Left ventricle myocardium inferior (tissue), 1 donor: ENCODE results near the gene SLC25A33. TPM values are rescaled to one million over a fixed set of nuclear protein-coding genes. Genes with fewer than 3 reads are reported as not detected.

ENCODE experiments used
- DNase-seq: peaks from one replicate; pipeline ENCODE4 v3.0.0-alpha.2; 2020
- H3K27ac ChIP-seq: fragments of 200-600 bp; replicated peaks from 2 replicates; pipeline ENCODE4 v1.8.0; 2021
- H3K27me3 ChIP-seq: fragments of 200-600 bp; 2 replicates; pipeline ENCODE4 v1.8.0; 2021; ENCODE audit warnings: low read depth
- H3K36me3 ChIP-seq: fragments of 200-600 bp; 2 replicates; pipeline ENCODE4 v1.8.0; 2021
- H3K4me1 ChIP-seq: fragments of 200-600 bp; 2 replicates; pipeline ENCODE4 v1.8.0; 2021
- H3K4me3 ChIP-seq: fragments of 200-600 bp; 2 replicates; pipeline ENCODE4 v1.8.0; 2021; ENCODE audit warnings: mild to moderate bottlenecking, moderate library complexity
- H3K9me3 ChIP-seq: fragments of 200-600 bp; replicated peaks from 2 replicates; pipeline ENCODE4 v1.8.0; 2021
- intact Hi-C: fragments of 100-400 bp; cut with micrococcal nuclease; formaldehyde crosslinking; loops from one replicate; pipeline ENCODE4 v1.11.0; 2022
- long read RNA-seq: library from polyadenylated mRNA; unstranded; transcript quantifications from one replicate; pipeline ENCODE4 v2.0.0, GENCODE V29; 2021
- total RNA-seq: library from RNA; stranded (reverse); fragmentation: NEBNext Ultra II Directional; extraction: Animal tissue kit (Norgen Biotek cat#: 25700); gene quantifications from one replicate; pipeline ENCODE4 v1.2.1, GENCODE V29; 2021
- TF ChIP-seq, protein P1 (sequence below): fragments of 200-600 bp; IDR thresholded peaks from 2 replicates; pipeline ENCODE4 v1.8.0; 2021; ENCODE audit warnings: antibody characterized with exemption, mild to moderate bottlenecking, borderline replicate concordance
- donor health status: DM: no; HTN: yes; CAD: no; lungs with severe emphysema.

SLC25A33 gene, protein sequence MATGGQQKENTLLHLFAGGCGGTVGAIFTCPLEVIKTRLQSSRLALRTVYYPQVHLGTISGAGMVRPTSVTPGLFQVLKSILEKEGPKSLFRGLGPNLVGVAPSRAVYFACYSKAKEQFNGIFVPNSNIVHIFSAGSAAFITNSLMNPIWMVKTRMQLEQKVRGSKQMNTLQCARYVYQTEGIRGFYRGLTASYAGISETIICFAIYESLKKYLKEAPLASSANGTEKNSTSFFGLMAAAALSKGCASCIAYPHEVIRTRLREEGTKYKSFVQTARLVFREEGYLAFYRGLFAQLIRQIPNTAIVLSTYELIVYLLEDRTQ
- 6.2 TPM for total RNA-seq
- long read RNA-seq, transcript SLC25A33-201 (7 exons, 3,854 nt), result major isoform, 6 of 9 reads
- long read RNA-seq, partial matches to known transcripts, result 0 of 9 reads
- long read RNA-seq, other reads (novel, unspliced or antisense), result 3 of 9 reads

- Histone ChIP-seq H3K4me3 (peak within 1 kb of the TSS; percentile 92), H3K36me3 (no peaks in the 10 kb centered on the region), H3K9me3 (no peaks in the 10 kb centered on the region), H3K27me3 (no peaks in the 10 kb centered on the region), H3K4me1 (peaks cover 43% of the 10 kb centered on the region), H3K27ac (peak within 1 kb of the TSS; percentile 88)
- peak; percentile 97 for DNase-seq
- TF ChIP-seq, protein P1, sequence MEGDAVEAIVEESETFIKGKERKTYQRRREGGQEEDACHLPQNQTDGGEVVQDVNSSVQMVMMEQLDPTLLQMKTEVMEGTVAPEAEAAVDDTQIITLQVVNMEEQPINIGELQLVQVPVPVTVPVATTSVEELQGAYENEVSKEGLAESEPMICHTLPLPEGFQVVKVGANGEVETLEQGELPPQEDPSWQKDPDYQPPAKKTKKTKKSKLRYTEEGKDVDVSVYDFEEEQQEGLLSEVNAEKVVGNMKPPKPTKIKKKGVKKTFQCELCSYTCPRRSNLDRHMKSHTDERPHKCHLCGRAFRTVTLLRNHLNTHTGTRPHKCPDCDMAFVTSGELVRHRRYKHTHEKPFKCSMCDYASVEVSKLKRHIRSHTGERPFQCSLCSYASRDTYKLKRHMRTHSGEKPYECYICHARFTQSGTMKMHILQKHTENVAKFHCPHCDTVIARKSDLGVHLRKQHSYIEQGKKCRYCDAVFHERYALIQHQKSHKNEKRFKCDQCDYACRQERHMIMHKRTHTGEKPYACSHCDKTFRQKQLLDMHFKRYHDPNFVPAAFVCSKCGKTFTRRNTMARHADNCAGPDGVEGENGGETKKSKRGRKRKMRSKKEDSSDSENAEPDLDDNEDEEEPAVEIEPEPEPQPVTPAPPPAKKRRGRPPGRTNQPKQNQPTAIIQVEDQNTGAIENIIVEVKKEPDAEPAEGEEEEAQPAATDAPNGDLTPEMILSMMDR, result peak; percentile 19
- intact Hi-C loops, result no loop called here
These were observed at the start of gene SLC25A33 for GRCh38 chr1:9539165-9539828. Gene SLC25A33 (plus strand): TSS chr1:9539465. CDS start chr1:9539692, 227 bp downstream.

GRCh38 chr1:9490605-9491339, 48.5 kb upstream of the SLC25A33 start:
- no peaks in the 10 kb centered on the region for H3K9me3 ChIP-seq
- H3K4me3 ChIP-seq, result no peak overlapping the region
- TF ChIP-seq, protein P1, result peak; percentile 91
- no peaks in the 10 kb centered on the region for H3K36me3 ChIP-seq
- intact Hi-C loops, result loop anchor here (5.0 to 10.0 kb wide), 2 partner anchors 84 to 203 kb away; no protein-coding TSS in a partner anchor
- H3K27me3 ChIP-seq, result peaks cover 11% of the 10 kb centered on the region
- H3K27ac ChIP-seq, result no peak overlapping the region
- peaks cover 11% of the 10 kb centered on the region for H3K4me1 ChIP-seq
- peak; percentile 91 for DNase-seq

DNA sequence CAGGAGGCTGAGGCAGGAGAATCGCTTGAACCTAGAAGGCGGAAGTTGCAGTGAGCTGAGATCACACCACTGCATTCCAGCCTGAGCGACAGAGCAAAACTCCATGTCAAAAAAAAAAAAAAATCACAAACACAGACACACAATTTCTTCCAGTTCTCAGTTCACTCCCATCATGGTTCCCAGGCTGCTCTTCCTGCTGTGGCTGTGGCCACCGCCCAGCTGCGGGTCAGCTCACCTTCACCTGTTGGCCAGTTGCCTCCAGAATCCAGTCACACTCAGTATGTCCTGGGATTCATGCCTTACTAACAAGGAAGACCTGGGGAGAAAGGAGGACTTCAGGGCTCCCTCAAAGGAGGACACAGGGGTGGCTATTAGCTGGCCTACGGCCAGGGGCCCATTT, 45.9 kb upstream of the SLC25A33 start:
- H3K9me3 ChIP-seq, result no peaks in the 10 kb centered on the region
- TF ChIP-seq, protein P1, result no peak
- no peak overlapping the region for H3K4me3 ChIP-seq
- H3K27ac ChIP-seq, result no peak overlapping the region
- peaks cover 11% of the 10 kb centered on the region for H3K4me1 ChIP-seq
- H3K27me3 ChIP-seq, result peaks cover 11% of the 10 kb centered on the region
- DNase-seq, result no peak
- intact Hi-C loops, result loop anchor here (5.0 to 10.0 kb wide), 2 partner anchors 81 to 206 kb away; no protein-coding TSS in a partner anchor
- H3K36me3 ChIP-seq, result no peaks in the 10 kb centered on the region

DNA sequence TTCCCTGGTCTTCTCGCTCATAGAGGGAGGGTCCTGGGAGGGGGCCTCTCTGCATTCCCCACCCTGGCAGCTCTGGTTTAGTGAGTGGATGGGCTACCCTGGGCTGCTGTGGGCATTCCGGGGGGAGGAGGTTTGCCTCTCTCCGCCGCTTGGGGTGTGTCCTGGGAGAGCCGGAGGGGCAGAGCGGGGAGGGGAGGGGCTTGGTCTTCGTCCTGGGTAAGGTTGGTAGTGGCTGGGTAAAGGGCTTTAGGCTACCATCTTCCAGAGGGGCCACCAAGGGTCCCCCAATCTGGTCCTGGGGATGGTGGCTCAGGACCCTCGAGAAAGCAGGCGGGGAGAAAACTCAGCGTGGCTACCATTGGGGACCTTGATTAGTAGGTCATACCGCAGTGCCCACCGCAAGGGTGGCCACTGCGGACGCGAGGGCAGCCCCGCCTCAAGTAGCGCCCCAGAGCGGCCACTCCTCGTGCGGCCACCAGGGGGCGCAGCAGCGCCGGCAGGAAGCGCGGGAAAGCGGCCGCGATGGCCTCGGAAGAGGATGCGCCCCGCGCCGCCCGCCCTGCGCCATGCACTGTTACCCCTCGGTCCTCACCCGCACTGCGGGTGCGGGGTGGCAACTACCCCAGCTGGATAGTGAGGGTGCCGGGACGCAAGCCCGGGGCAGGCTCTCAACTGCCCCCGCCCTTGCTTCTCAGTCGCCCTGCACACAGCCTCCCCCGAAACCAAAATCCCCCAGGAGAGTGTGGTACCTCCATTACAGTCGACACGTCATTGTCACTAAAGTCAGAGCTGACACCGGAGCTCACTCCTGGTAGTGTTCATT, 44.1 kb upstream of the SLC25A33 start:
- TF ChIP-seq, protein P1, result peak; percentile 98
- peaks cover 11% of the 10 kb centered on the region for H3K4me1 ChIP-seq
- H3K9me3 ChIP-seq, result no peaks in the 10 kb centered on the region
- H3K36me3 ChIP-seq, result no peaks in the 10 kb centered on the region
- peak overlapping the region; percentile 52 for H3K4me3 ChIP-seq
- intact Hi-C loops, result loop anchor here (5.0 to 10.0 kb wide), 2 partner anchors 80 to 208 kb away; no protein-coding TSS in a partner anchor
- H3K27me3 ChIP-seq, result peaks cover 17% of the 10 kb centered on the region
- H3K27ac ChIP-seq, result no peak overlapping the region
- DNase-seq, result peak; percentile 47
